HG03095 (cell line): ENCODE results near the gene PRKAB1.

ENCODE experiments used
- ATAC-seq: cut with Tn5 transposase; IDR thresholded peaks from one replicate; pipeline ENCODE4 v1.9.1; 2021; ENCODE audit warnings: moderate library complexity; ENCODE audit not compliant: unreplicated experiment

PRKAB1 gene

GRCh38 chr12:119710965-119711551 is 43.1 kb downstream of the PRKAB1 start:
- no peak for ATAC-seq

DNA sequence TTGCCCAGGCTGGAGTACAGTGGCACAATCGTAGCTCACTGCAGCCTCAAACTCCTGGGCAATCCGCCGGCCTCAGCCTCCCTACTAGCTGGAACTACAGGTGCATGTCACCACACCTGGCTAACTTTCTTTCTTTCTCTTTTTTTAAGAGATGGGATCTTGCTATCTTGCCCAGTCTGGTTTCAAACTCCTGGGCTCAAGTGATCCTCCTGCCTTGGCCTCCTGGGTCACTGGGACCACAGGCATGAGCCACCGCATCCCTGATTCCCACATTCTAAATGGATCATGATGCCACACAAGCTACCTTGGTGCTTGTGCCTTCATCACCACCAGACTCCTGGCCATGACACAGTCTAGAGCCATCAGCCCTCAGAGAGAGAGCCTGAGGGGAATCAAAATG is 43.8 kb downstream of the PRKAB1 start:
- ATAC-seq: no peak

- ATAC-seq: no peak
Measured at GRCh38 chr12:119712721-119713120, 44.8 kb downstream of the PRKAB1 start.

DNA sequence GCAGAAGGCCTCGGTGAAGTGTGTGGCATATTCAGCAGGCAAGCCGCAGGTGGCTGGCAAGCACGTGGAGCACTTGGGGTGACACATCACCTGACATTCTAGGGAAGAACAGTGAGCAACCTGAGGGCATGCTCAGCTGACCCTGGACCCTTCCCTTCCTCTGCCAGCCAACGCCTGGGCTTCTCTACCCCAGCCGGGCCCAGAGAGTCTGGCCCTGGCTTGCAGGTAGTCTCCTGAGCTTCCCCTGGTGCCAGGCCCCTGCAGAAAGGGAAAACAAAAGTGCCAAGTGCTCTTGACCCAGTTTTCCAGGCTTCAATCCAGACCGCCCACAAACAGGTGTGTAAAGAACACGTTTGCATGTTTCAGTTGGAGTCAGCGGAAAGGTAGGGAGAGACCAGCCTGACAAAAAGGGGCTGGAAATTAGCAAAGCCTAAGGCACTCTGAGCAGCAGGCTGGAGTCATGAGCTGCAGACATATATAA is 45.7 kb downstream of the PRKAB1 start:
- no peak for ATAC-seq

GRCh38 chr12:119714614-119715267 is 46.8 kb downstream of the PRKAB1 start:
- ATAC-seq: no peak

GRCh38 chr12:119715268-119715620 is 47.3 kb downstream of the PRKAB1 start:
- ATAC-seq: no peak

DNA sequence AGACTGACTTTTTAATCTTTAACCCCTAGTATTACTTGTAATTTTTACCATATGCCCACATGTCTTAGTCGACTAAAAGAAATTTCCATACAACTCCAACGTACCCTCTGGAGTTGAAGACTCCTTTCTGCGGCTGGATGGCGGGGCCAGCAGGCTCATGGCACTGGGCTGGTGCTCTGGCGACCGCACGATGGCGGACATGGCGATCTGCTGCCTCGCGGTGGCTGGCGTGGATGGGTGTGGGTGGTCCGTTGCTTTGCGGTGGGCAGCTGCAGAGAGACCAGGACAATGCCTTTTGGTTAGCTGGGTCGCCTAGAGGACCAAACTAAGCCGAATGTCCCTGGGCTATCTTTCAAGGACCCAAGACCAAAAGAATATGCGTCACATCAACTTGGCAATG is 50.2 kb downstream of the PRKAB1 start:
- ATAC-seq: no peak

- no peak for ATAC-seq
Measured at GRCh38 chr12:119720349-119720748, 52.4 kb downstream of the PRKAB1 start.

DNA sequence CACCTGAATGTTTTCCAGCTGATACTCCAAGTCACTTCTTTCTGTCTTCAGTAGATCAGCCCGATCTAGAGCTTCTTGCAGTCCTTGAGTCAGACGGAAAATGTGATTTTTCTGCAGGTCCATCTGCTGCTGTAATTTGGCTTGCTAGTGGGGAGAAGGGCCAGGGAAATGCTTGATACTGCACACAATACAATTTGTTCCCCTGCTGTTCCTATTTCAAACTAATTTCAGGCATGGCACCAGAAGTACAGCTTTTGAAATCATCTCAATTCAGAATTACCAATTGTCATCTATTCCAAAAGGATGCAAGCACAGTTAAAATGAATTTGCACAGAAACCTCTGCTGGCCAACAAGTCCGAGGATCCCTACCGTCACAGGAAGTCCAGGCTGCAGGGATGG is 53.4 kb downstream of the PRKAB1 start:
- no peak for ATAC-seq

DNA sequence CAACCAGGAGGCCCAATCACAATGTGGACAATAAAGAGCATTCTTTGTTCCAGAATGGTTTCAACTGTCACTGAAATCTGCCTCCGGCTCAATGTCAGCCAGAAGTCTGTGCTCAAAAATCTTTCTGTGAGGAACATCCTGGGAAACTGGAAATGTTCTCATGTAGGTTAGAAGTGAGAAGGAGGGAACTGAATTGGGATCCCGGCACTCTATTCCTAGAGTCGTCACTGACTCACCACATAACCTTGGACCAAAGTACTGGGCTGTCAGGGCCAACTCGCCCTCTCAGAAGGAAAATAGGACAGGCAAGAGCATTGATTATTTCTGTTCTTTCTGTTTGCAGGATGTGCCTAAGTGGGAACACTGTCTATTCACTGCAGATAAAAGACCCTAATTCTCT is 57.6 kb downstream of the PRKAB1 start:
- no peak for ATAC-seq

DNA sequence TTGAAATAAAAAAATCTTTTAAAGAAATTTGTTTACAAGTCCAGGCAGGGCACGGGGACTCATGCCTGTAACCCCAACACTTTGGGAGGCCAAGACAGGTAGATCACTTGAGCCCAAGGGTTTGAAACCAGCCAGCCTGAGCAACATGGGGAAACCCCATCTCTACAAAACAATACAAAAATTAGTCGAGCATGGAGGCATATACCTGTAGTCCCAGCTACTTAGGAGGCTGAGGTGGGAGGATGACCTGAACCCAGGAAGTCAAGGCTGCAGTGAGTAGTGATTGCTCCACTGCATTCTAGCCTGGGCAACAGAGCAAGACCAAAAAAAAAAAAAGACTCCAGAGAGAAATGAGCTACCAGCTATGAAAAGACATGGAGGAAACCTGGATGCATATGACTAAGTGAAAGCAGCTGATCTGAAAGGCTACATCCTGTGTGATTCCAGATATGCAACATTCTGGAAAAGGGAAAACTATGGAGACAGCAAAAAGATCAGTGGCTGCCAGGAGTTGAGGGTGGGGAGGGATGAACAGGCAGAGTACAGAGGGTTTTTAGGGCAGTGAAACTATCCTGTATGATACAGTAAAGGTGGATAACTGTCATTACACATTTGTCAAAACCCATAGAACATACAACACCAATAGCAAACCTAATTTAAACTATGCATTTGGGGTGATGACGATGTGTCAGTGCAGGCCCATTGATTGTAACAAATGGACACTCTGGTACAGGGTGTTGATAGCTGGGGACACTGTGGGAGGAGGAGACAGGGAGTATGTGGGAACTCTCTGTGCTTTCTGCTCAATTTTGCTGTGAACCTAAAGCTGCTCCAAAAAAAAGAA is 59.9 kb downstream of the PRKAB1 start:
- ATAC-seq: no peak

DNA sequence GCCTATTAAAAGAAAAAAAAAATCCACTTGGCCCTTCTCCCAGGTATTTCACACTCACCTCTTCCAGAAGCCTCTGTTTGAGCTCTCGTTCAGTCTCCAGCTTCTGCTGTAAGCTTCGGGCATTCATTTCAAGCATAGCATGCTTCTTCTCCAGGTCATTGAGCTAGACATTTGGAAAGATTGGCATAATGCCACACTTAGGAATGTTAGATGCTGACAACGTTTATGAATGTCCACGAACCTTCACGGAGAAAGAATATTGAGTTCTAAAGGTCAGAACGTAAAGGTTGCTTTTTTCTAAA is 60.5 kb downstream of the PRKAB1 start:
- ATAC-seq: no peak

GRCh38 chr12:119729871-119730270 is 61.9 kb downstream of the PRKAB1 start:
- ATAC-seq: no peak

GRCh38 chr12:119730381-119730780 is 62.4 kb downstream of the PRKAB1 start:
- ATAC-seq: no peak
